Left cardiac atrium (tissue), 4 donors: ENCODE data around the gene PHF19. TPM values are rescaled to one million over a fixed set of nuclear protein-coding genes. Genes with fewer than 3 reads are reported as not detected.

Source experiments
- ATAC-seq, 2 donors: fragments of 200-7000 bp; cut with Tn5 transposase; one replicate each; pipeline ENCODE4 v1.9.1; 2020; ENCODE audit warnings: mild to moderate bottlenecking in 2 of 2, moderate library complexity in 2 of 2
- DNase-seq: peaks from one replicate; pipeline ENCODE4 v3.0.0-alpha.2; 2020
- intact Hi-C, 2 donors: fragments of 100-400 bp; cut with DNase I; formaldehyde crosslinking; loops; one replicate each; pipeline versions ENCODE4 v1.14.1 to v1.15.1; 2022 to 2023
- total RNA-seq, 2 donors: library from RNA; stranded (reverse); fragmentation: NEBNext Ultra II Directional; extraction: Animal tissue kit (Norgen Biotek cat#: 25700); gene quantifications; one replicate each; pipeline ENCODE4 v1.2.1, GENCODE V29; 2021
- donor health status: DM: no; HTN: yes; CAD: no.
- donor health status: DM: no; HTN: yes; CAD: no; lungs with severe emphysema.
- donor health status: DM: yes; HTN: yes; CAD: no.
- donor health status: Dilated cardiomyopathy.

PHF19 gene
- total RNA-seq, 2 donors from 2014 or later = 16.8 to 18.5 TPM

- intact Hi-C loops = no loop called here
- ATAC-seq (no peak), DNase-seq (no peak)
Measured at GRCh38 chr9:120915854-120916470, 39.0 kb upstream of the PHF19 start.

GRCh38 chr9:120914953-120915352, 38.0 kb upstream of the PHF19 start:
- ATAC-seq = peak in 1 of 2 donors; percentile 4
- intact Hi-C loops = no loop called here
- DNase-seq = no peak

- intact Hi-C loops = no loop called here
- ATAC-seq = peak in 1 of 2 donors; percentile 71
- no peak for DNase-seq
Measured at GRCh38 chr9:120914396-120914795, 37.4 kb upstream of the PHF19 start.

- peak in 1 of 2 donors; percentile 5 for ATAC-seq
- intact Hi-C loops = no loop called here
- DNase-seq = no peak
Measured at GRCh38 chr9:120913647-120914264, 36.8 kb upstream of the PHF19 start.

- no peak for ATAC-seq
- intact Hi-C loops = no loop called here
- DNase-seq = no peak
Measured at GRCh38 chr9:120912958-120913646, 36.1 kb upstream of the PHF19 start.

- DNase-seq (no peak), ATAC-seq (no peak)
- intact Hi-C loops = no loop called here
Measured at GRCh38 chr9:120911295-120911837, 34.4 kb upstream of the PHF19 start.

GRCh38 chr9:120910643-120911042, 33.7 kb upstream of the PHF19 start:
- DNase-seq (no peak), ATAC-seq (no peak)
- intact Hi-C loops = no loop called here

GRCh38 chr9:120909904-120910303, 32.9 kb upstream of the PHF19 start:
- intact Hi-C loops = no loop called here
- no peak for DNase-seq
- no peak for ATAC-seq

- intact Hi-C loops = no loop called here
- ATAC-seq = no peak
- DNase-seq = no peak
Measured at GRCh38 chr9:120905315-120906164, 28.6 kb upstream of the PHF19 start.

GRCh38 chr9:120904978-120905301, 28.0 kb upstream of the PHF19 start:
- ATAC-seq (no peak), DNase-seq (no peak)
- intact Hi-C loops = no loop called here

- DNase-seq (no peak), ATAC-seq (peak in 1 of 2 donors; percentile 53)
- intact Hi-C loops = no loop called here
Measured at GRCh38 chr9:120904061-120904977, 27.3 kb upstream of the PHF19 start.

- intact Hi-C loops = no loop called here
- ATAC-seq (no peak), DNase-seq (no peak)
Measured at GRCh38 chr9:120902569-120903535, 25.9 kb upstream of the PHF19 start.

GRCh38 chr9:120901755-120902568, 25.0 kb upstream of the PHF19 start:
- no peak for DNase-seq

GRCh38 chr9:120900824-120901223, 23.8 kb upstream of the PHF19 start:
- no peak for DNase-seq
- no peak for ATAC-seq
- intact Hi-C loops = no loop called here

More at GRCh38 chr9:120901755-120902568, 25.0 kb upstream of the PHF19 start:
- no peak for ATAC-seq
- intact Hi-C loops = no loop called here

GRCh38 chr9:120899490-120900068, 22.6 kb upstream of the PHF19 start:
- intact Hi-C loops = no loop called here
- DNase-seq (no peak), ATAC-seq (no peak)

GRCh38 chr9:120898396-120898795, 21.4 kb upstream of the PHF19 start:
- ATAC-seq = no peak
- intact Hi-C loops = no loop called here

More at GRCh38 chr9:120898396-120898795, 21.4 kb upstream of the PHF19 start:
- no peak for DNase-seq
